NCI-H510A treated with DMSO at 0.1 percent for 48 hours (cell line): ENCODE data around the gene EED.
A peak's percentile ranks its signal among the peaks of the same experiment; 100 is the strongest.

ENCODE experiments used
- DNase-seq: peaks from one replicate; lab custom pipeline; 2025; lab: John Stamatoyannopoulos, UW

The EED gene, protein sequence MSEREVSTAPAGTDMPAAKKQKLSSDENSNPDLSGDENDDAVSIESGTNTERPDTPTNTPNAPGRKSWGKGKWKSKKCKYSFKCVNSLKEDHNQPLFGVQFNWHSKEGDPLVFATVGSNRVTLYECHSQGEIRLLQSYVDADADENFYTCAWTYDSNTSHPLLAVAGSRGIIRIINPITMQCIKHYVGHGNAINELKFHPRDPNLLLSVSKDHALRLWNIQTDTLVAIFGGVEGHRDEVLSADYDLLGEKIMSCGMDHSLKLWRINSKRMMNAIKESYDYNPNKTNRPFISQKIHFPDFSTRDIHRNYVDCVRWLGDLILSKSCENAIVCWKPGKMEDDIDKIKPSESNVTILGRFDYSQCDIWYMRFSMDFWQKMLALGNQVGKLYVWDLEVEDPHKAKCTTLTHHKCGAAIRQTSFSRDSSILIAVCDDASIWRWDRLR

GRCh38 chr11:86244522-86245368, at the start of gene EED:
Gene EED, plus strand, starts transcription at chr11:86244753. Its CDS starts 477 bp downstream, at chr11:86245230.
- DNase-seq = peak; percentile 94

- no peak for DNase-seq
Measured at GRCh38 chr11:86194998-86195397, 49.6 kb upstream of the EED start.

DNA sequence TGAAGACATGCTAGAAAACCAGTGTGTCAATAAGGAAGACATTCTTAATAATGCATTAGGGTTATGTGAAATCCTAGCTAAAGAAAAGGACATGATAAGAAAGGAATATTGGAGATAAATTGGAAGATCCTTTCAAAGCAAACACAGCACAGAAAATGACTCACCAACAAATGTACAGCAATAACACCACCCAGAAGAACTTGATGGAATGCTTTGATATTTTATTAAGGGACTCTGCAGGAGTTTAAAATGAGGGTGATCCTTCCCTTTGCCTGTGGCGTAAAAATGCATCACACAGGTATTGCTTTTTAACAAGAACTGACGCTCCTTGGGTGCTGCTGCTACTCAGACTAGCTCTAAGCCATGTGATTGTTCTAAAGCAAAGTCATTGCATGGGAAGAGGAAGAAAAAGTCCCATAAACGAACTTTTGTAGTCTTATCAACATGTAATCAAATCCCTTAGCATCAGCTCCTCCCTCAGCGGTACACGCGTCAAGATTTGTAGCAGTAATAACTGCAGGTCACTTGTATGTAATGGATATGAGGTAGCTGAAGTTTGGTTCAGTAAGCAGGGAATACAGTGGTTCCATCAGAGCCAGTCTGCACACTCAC, 48.4 kb upstream of the EED start:
- DNase-seq = no peak

- DNase-seq = no peak
Measured at GRCh38 chr11:86196913-86197312, 47.6 kb upstream of the EED start.

DNA sequence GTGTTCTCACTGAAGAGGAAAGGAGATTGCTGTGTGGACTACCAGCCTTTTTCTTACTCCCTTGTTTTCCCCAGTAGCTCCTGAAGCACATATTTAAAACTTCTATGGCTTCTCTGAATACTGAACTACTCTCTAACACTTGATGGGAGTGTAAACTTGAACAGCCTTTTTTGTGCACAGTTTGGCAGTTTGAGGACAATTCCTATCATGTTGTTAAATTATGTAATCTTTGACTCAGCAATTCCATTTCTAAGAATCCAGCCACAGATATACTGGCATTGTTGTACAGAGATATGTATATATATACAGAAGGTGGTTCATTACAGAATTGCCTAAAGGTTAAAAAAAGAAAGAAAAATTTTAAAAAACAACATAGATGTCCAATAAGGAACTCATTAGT, 47.1 kb upstream of the EED start:
- no peak for DNase-seq

DNA sequence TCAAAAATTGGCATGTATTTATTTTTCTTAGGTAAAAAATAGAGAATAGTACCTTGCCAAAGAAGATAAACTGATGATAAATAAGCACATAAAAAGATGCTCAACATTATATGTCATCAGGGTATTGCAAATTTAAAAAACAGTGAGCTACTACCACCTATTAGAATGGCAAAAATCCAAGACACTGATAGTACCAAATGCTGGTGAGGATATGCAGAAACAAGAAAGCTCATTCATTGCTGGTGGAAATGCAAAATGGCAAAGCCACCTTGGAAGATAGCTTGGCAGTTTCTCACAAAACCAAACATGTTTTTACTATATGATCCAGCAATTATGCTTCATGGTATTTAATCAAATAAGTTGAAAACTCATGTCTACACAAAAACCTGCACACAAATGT, 46.4 kb upstream of the EED start:
- no peak for DNase-seq

- DNase-seq = no peak
Measured at GRCh38 chr11:86199354-86199753, 45.2 kb upstream of the EED start.

DNA sequence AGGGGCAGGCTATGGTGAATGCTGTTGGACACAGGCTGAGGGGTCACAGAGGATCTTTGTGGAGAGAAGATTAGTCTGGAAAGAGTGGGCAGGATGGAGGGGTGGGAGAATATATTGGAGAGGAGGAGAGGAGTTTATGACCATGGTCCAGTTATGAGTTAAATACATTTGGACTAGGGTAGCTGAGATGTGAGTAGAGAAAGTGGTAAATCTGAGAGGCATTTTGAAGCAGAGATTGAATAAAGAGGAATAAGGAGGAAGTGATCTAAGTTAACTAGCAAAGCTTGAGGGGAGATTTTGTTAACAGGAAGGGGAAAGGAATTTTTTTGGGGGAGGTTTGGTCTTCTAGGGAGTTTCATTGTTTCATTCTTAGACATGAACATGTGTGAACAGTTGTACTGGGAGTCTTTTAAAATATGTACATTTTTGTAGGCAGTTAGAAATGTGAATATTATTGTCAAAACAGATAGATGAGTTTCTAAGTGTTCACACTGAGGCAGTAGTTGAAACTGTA, 43.1 kb upstream of the EED start:
- DNase-seq = no peak

- DNase-seq = no peak
Measured at GRCh38 chr11:86202013-86202336, 42.6 kb upstream of the EED start.

DNA sequence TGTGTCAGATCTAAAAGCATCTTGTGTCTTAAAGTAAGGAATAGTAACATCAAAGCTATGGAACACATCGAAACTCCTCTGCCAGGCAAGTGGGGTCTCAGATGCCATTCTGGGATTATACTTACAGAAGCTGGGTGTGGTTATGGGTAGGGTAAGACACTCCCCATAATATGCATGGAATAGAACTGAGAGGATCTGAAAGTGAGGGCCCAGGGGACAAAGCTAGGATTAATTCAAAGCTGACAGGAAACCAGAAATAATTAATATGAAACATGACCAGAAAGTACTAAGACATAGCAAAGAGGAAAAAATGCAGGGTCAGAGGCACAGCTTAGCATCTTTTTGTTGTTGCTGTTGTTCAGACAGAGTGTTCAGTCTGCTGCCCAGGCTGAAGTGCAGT, 40.2 kb upstream of the EED start:
- no peak for DNase-seq

DNA sequence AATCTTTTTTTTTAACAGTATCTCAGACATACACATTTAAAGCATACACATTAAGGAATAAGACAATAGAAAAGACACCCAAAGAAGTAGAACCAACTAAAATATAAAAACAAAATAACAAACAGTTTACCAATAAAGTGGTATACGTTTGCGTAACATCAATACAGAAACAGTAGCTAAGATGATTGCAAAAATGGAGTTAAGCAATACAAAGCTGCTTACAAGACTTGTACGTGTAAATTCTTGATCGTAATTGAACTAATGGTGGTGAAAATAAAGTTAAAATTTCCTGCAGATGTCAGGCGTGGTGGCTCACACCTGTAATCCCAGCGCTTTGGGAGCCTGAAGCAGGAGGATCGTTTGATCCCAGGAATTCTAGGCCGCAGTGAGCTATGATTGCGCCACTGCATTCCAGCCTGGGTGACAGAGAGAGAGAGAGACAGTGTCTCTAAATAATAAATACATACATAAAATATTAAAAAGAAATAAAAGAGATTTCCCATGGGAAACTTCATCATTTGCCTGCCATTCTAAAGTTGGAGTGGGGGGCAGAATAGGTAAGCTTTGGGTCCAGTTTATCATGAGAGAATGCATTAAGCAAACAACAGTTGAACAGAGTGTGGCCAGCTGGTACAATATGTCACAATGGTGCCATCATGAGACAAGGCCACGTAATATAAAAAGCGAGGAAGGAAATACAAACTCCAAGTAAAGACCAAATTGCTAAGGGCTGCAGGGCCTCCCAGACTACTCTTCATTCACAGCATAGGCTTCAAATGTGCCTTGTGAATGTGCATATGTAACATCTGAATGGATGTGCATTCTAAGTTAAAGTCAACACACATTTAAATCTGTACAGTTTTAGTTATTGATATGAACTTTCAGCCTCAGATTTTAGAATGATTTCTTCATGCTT, 38.9 kb upstream of the EED start:
- no peak for DNase-seq

DNA sequence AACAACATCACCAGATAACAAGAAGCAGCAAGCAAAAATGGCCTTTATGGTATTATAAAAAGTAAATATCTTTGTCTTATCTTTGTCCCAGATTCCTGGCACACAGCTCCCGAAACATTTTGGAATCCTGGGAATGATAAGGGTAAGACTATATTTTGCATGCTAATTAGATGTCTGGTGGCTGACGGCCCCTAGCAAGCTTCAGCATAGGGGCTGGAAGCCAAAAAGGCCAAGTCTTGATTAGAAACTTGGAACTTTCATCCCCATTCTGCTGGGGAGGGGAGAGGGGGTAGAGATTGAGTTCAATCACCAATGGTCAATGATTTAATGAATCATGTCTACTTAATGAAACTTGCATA, 38.2 kb upstream of the EED start:
- no peak for DNase-seq

GRCh38 chr11:86207413-86207812, 37.1 kb upstream of the EED start:
- DNase-seq = no peak

DNA sequence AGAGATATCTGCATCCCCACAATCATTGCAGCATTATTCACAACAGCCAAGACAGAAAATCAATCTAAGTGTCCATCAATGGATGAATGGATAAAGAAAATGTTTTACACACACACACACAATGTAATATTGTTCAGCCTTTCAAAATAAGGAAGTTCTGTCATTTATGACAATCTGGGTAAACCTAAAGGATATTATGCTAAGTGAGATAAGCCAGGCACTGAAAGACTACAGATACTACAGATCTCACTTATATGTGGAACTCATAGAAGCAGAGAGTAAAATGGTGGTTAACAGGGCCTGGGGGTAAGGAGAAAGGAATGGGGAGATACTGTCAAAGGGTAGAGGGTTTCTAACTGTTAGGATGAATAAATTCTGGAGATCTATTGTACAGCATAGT, 36.0 kb upstream of the EED start:
- DNase-seq = no peak

- DNase-seq = no peak
Measured at GRCh38 chr11:86209806-86210657, 34.5 kb upstream of the EED start.

GRCh38 chr11:86210898-86211297, 33.7 kb upstream of the EED start:
- no peak for DNase-seq

DNA sequence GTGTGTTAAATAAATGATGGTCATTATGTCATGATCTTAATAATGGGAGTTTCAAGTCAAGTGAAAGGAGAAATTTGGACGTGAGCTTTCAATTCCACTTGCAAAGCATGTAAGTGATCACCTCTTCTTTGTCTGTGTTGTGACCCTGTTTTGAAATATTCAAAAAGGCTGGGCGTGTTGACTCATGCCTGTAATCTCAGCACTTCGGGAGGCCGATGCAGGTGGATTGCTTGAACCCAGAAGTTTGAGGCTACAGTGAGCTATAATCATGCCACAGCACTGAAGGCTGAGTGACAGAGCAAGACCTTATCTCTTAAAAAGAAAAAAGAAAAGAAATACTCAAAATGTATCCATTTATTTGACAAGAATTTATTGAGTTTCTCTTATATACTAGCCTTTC, 32.9 kb upstream of the EED start:
- DNase-seq = no peak

DNA sequence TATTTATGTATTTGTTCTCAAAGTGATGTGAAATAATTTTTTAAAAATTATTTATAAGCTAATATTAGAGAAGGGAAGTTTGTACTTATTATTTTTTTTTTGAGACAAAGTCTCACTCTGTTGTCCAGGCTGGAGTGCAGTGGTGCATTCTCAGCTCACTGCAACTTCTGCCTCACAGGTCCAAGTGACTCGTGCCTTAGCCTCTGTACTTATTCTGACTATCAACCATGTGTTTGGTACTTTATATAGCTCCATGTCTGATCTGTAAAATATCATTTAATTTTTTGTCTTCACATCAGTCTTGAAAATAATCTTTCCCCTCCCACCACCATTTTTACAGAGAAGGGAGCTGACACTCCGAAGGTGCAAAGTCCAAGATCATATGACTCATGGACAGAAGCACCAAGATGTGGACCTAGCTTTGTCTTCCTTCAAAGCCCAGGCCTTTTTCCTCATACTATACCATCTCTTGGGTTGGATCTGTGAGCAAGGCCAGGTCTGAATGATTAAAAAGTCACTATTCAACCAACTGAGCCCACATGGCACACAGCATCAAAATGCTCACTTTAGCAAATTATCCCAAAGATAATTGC, 32.4 kb upstream of the EED start:
- DNase-seq = no peak

GRCh38 chr11:86214710-86215109, 29.8 kb upstream of the EED start:
- DNase-seq = no peak
